HUDEP-2 (cell line): ENCODE measurements around the gene UNC5C.

Source experiments
- DNase-seq, 76 experiments: peaks; one replicate each; lab custom pipeline; 2025; ENCODE audit not compliant: unreplicated experiment in 76 of 76; lab: John Stamatoyannopoulos, UW

UNC5C gene

DNA sequence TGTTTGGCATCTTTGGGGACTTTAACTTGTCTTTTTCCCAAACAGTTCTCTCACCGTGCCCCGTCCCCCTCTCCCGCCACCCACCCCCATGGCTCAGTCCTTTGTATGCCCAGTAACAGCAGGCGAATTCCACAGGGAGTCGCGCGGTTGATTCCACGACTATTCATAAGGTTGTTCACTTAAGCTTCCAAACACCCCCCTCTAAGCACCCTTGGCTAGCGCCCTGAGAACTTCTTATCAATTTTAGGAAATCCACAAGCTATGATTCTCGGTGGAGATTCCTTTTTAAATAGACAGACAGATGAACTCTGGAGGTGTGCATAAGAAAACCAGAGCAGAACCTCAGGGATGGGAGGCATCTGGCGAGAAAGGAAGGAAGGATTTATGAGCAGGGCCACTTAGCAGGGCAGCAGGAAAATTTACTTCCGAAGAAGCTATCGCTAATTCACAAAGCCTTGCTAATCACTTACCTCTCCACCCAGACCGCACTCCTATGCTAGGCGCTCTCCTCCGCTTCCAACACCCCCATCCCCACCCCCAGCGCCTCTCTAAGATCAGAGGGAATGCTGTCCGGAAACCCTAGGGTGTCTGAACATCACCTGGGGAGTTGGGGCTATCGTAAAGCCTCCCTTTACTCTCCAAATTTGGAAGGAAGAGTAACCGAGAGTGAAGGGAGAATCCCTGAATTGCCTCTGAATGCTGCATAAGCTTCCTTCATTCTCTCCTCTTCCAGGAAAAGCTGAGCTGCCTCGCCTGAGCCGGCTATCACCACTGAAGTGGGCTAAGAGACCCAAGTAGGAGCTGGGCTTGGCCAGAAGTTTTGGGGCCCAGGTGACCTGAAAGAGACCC lies 1.7 kb downstream of the UNC5C start:
- DNase-seq, result no peak

DNA sequence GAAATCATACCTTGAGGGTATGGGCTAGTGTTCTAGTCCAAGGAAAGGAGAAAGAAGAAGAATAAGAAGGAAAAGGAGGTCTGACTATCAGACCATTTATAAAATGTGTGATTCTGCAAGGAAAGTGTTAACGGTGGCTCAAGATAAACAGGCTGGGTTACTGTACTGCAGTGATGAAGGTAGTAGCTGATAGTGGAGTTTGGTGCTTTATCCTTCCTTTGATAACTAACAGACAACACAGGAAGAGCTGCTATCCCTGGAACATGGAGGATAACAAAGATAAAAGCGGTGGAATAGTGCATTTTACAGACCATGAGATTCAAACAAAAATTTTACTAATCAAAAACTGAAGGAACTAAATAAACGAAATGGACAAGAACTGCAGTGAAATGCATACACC lies 2.6 kb downstream of the UNC5C start:
- no peak for DNase-seq

DNA sequence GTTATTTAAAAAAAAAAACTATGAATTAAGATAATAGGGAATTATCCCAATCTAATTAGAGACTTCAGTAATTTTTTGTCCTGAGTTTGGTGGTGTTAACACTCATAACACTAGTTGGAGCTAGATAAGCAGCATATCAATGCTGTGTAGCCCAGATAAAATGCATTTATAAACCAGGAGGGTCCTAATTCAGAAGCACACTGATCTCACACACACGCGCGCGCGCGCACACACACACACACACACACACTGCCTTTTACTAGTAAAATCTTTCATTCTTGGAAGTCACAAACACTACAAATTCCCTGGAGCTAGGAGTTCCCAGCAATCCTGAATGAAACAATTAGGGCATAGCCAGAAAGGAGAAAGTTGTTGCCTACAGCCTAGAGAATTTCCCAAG lies 3.2 kb downstream of the UNC5C start:
- DNase-seq, result no peak

DNA sequence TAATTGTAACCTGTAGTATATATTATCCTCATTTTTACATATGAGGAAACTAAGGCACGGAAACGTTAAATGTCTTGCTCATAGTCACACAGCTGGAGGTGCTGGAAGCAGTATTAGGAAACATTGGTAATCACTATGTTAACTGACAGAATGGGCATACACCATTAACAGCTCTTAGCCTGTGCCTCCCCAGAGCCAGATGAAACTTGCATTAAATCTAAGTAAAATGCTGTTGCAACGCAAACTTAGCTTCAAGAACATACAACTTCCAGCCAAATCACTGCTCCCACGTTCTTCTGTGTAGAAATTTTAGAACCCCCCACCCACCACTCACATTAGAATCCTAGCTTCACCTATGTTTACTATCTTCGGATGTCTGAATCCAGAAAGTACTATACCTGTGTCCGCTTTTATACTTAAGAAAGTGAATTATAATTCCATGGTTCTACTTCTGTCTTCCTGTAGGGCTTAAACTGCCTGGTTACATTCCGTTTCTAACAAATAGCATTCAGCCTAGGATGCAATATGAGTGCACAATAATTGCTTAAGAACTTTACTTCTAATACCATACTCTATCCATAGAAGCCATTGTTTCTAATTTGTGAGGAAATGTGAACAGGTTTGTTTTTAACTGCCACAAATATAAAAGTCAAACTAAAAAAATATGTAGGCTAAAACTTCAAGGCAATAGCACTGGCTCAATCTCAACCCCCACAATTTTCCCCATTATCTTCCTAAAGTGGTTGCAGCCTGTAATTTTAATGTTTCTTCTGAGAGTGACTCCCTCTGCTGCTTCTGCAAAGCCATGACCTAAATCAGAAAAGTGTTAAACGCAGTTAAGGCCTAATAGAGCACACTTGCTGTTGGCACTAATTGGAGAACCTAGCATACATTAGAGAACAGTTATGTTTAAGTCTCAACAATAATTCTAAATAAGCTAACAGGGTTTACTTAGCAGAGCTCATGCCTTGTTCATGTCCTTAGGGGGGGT lies 4.4 kb downstream of the UNC5C start:
- no peak for DNase-seq

DNA sequence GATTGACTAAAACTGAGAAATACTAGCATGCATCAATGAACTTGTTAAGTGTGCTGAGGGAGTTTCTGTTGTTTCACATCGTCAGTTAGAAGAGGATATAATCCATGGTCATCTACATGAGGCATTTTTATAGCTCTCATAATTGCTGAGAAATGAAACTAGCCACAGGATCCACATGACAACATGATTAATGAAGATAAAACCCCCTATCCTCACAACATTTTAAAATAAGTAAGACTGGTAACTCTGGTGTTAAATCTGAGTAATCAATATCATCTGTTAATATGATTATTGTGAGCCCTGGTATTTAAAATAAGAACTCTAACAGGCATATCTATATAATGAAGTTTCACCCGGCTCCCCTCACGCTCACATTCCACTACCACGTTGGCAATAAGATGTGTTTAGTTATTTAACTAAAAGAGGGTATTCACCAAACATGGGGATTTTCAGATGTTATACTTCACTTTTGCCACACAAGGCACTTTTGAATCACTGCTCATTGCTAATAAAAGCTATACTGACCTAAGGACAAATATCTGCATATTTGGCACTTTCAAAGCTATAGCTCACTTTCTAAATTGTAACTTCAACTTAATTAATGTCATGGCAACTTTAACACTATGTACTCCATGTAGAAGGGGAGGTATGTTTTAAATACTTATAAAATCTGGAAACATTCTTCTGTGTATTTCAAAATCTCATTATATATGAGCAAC lies 6.7 kb downstream of the UNC5C start:
- DNase-seq, result no peak

DNA sequence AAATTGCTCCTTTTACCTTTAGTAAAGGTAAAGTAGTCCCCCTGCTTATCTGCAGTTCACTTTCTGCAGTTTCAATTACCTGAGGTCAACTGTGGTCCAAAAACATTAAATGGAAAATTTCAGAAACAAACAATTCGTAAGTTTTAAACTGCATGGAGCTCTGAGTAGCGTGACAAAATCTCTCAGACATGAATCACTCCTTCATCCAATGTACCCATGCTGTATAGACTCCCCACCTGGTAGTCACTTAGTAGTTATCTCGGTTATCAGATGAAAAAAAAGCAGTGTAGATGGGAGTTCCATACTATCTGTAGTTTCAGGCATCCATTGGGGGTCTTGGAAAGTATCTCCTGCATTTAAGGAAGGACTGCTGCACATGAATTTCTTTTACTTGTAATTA lies 7.7 kb downstream of the UNC5C start:
- no peak for DNase-seq

DNA sequence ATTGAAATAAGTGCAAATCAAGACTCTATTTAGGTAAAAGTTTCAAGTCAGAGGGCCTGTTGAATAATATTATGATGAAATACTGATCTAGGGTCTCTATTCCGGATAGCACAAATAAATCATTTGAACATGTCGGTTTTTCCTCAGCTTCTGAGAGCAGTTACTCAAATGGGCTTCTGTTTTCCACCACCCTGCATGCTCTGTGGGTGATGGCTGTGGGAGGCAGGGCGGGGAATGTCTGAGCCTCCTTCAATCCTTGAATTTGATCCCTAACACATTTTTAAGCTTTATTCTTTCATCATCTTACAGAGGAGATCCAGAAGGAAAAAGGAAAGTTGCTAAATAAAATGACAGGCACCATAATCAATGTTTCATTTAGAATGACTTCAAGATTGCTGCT lies 8.5 kb downstream of the UNC5C start:
- no peak for DNase-seq

DNA sequence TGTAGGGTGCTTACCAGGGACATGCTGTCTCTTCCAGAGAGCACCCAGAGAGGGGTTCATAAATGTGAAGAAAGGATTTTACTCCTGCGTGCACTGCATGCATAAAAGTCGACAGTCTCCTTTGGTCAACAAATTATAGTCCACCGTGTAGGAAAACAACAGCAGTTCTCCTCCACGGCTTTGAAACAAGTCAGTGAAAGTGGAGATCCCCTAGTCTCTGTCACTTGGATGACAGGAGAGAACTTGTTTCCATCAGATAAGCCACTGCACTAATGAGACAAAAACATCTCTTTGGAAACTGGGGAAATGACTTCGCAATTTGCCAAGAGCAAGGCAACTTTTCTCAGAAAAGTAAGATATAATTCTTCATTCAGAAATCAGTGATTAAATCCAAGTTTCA lies 9.7 kb downstream of the UNC5C start:
- DNase-seq, result no peak

DNA sequence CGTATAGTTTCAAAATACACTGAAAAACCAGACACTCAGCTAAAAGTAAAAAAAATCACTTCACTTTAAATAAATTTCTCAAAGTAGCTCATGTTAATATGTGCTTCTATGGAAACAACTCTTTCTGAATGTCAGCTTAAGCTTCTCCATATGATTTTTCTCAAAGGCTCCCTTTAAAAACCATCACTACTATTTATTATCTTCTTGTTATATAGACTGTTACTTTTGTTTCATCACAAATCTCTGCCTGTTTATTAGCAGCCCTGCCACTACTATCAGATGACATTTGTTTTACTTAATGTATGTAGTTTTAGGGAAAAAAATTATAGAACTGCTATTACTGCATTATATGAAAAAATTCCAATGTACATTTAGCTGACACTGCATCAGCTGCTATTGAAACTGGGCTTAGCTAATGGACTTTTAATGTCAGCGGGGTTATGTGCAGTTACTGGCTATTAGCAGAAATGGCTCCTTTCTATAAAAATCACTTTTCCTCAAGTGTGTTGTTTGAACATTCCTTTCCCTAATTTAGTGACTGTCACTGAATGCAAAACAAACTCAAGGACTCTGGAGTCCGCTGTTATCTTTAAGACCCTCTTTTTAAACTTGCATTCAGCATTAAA lies 10.8 kb downstream of the UNC5C start:
- no peak for DNase-seq

DNA sequence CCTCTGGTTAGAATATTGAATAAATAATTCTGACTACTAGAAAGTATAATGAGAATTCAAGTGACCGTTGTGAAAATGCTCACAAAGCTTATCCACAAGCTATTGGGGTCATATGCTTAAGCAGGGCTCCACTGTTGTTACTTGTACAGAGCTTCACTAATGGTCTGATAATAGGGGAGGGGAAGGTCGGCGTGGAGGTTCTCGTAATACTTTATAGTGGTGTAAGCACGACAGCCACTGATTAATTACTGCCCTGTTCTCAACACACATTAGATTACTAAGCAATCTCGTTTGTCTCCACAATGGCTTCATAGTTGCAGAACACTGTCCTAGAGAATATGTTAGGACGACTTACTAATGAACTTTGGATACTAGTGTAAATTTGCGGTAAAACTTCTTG lies 11.6 kb downstream of the UNC5C start:
- no peak for DNase-seq

DNA sequence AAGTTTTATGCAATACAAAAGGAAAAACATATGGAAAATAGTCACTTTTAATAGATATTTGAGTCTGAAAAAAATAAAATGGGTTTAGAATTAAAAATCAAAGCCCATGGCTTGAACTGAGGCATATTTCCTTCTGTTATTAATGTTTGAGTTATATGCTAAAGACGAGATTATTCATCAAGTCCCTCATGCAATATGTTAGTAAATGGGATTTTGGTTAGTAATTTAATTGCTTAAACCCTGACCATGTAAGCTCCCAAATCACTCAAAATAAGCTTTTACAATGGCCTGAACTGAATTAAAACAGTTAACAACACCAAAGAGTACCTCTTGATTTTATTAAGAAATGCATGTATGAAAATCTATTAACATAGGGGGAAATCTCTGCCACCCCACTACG lies 12.1 kb downstream of the UNC5C start:
- no peak for DNase-seq

DNA sequence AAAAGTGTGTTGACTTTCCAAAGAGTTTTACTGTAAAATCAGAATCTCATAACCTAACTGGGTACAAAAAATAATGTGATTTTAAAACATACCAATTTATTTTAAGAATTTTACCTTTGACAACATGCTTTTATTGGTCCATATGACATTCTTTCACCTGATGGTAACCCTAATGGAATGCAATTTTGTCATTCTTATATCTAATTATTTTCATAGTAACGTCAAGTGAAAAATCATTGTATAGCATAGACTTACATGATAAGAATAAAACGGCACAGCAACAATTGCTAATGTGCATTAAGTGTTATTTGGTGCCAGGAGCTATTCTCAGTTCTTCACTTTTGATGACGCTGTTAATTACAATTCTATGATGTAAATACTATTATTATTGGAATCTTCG lies 13.6 kb downstream of the UNC5C start:
- DNase-seq, result no peak

DNA sequence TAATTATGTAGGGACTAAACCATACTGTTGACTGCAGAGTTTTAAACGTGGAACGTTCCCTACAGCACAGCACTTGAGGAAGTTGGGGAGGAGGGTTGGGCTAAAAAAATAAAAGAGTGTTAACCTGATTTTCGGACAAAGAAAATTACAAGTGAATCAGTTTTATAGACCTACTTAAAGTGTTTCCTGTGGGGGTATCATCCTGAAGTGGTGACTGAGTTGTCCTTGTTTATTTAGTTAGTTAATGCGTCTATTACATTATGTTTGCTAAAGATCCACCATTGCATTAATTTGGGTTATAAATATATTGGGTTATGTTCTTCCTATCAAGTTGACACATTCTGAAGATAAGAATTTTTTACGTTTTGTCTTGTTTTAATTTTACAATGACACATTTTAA lies 14.7 kb downstream of the UNC5C start:
- DNase-seq, result no peak

DNA sequence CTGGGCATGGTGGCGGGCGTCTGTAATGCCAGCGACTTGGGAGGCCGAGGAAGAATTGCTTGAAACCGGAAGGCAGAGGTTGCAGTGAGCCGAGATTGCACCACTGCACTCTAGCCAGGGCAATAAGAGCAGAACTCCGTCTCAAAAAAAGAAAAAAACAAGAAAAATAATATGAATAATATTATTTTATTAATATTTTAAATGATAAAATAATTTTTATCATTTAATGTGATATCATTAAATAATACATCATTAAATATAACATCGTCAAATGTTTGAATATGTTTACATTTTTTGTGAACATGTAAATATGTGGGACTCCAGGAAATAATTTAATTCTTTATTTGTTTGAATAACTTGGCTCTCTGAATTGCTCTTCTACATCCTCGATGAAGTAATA lies 15.5 kb downstream of the UNC5C start:
- DNase-seq, result no peak

DNA sequence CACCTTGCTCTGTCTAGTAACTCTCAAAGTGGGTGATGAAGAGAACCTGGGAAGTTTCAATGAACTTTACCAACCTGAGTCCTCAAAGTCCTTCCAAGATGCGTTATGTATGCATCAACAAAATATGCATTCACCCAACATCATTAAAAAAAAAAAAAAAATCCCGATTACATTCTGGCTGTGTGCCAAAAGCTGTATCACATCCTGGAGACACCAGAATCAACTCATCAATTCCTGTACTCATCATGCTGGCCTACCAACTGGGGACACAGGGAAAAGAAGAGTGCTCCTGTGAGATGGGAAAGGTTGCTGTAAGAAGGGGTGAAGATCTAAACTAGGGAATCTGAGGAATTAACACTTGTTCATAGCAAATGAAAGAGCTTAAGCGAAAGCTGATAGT lies 16.5 kb downstream of the UNC5C start:
- no peak for DNase-seq

DNA sequence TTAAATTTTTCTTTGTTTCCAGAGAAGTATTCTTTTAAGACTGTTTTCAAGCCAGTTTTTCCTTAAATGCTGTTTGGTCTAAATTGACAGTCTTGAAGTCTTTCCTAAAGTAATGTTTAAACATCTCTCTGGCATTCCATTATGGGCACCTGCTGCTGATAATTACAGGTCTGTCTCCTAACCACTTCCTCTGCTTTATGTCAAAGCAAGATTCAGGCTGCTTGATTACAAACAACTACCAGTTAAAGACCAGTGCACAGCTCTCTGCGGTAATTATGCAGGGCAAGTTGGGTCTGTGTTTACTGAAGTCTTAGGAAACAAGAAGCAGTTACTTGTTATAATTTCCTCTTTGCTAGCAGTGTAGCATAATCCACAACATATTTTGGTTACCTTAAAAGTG lies 17.6 kb downstream of the UNC5C start:
- DNase-seq, result no peak

DNA sequence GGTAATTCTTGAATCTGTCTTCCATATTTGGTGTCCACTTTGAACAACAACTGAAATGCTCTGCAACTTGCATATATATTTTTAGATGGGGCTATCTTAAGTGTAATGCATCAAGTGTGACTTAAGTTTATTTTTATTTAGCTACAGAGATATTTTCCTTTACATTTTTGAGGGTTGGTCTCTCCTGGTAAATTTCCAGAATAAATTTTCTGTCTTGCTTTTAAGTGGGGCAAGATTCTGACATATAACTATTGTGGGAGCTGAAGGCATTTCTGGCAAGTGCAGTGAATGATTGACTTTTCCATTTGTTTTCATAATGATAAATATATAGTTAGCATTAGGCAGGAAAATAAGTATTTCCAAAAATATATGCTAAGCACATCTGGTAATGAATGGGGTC lies 18.8 kb downstream of the UNC5C start:
- no peak for DNase-seq

DNA sequence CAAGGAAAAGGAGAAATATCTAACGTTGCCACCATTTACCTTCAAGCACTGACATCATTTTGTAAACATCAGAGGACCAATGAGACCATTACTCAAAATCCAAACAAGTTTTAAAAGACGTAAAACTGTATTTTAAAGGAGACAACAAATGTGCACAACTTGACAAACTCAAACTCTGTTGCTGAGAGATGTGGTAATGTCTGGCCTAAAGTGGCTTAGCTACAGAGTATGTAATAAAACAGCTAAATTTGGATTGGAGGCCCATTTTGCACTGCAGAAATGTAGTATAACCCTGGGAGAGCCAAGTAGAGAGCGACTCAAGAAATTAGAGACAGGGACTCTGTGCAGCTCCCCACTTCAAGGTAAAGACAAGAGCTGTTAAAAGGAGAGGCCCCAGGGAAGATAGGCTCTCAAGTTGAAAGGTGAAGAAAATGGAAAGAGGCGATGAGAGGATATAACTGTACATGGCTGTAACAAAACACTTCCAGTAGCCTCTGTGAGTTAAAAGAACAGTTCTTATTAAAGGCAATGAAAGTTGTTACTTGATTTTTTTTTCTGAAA lies 20.3 kb downstream of the UNC5C start:
- no peak for DNase-seq

DNA sequence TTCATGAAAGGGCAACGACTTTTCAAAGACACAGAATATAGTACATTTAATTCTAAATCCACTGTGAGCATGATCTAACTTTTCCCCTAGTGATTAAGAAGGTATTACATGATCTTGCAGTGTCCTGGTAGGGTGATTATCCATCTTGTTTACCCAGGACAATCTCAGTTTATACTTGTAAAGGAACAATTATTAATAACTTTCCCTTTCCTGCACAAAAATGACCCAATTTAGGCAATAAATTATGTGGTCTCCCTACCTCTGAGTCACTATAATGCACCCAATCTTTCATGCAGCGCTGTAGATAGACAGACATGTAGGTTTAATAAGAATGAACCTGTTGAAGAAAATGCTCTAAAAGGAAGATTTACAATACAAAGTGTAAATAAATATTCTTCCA lies 22.7 kb downstream of the UNC5C start:
- no peak for DNase-seq

DNA sequence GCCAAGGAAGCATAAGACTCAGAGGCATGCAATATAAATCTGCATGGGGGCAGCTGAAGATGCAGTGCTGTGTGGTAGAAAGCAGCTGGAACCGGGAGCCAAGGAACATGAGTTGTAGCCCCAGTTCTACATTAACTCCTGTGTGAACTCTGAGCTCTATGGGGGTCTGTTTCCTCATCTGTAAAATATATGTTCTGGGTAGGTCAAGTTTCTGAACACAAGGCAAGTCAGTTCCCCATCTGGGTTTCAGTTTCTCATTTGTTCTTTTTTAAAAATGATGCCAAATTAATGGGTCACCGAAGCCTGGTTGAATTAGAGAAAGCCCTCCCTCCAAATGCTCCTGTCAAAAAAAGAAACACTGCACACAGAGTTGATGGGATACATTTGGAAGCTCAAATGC lies 24.0 kb downstream of the UNC5C start:
- DNase-seq, result no peak
